Psoas muscle (tissue), 8 donors: ENCODE measurements around the gene LMF1. TPM values are rescaled to one million over a fixed set of nuclear protein-coding genes. Genes with fewer than 3 reads are reported as not detected.

Experiments used
- ATAC-seq, 4 donors: fragments of 200-7000 bp; cut with Tn5 transposase; one replicate each; pipeline ENCODE4 v1.9.1; 2020; ENCODE audit warnings: moderate library complexity in 3 of 4, mild to moderate bottlenecking in 2 of 4
- DNase-seq, 2 donors: peaks; one replicate each; pipeline ENCODE4 v3.0.0-alpha.2; 2020
- H3K27ac ChIP-seq: fragments of 200-600 bp; one replicate; pipeline ENCODE4 v1.8.0; 2022
- H3K27me3 ChIP-seq, 3 donors: fragments of 200-600 bp in 1 of 3; one replicate each; pipeline versions ENCODE4 v1.6.1 to v1.8.0; 2013 to 2022; ENCODE audit warnings: low read length in 2 of 3, mild to moderate bottlenecking in 2 of 3, moderate library complexity in 1 of 3; ENCODE audit not compliant: insufficient read depth in 3 of 3
- H3K36me3 ChIP-seq, 2 donors: fragments of 200-600 bp in 1 of 2; one replicate each; pipeline versions ENCODE4 v1.6.1 to v1.8.0; 2013 to 2022; ENCODE audit warnings: low read depth in 1 of 2, mild to moderate bottlenecking in 1 of 2, moderate library complexity in 1 of 2; ENCODE audit not compliant: insufficient read depth in 1 of 2
- H3K4me1 ChIP-seq: fragments of 200-600 bp; one replicate; pipeline ENCODE4 v1.8.0; 2022
- H3K4me3 ChIP-seq: fragments of 200-600 bp; one replicate; pipeline ENCODE4 v1.8.0; 2022; ENCODE audit warnings: mild to moderate bottlenecking
- H3K9me3 ChIP-seq: fragments of 200-600 bp; one replicate; pipeline ENCODE4 v1.8.0; 2022
- WGBS, 3 donors: extraction: QIAGEN DNeasy Blood & Tissue Kit; methylation state at CpG; one replicate each; pipeline versions ENCODE4 v1.1.6 to v1.1.7; 2013; 5-methylcytosine and 5-hydroxymethylcytosine counted together
- intact Hi-C, 2 donors: fragments of 100-400 bp; cut with DNase I; formaldehyde crosslinking; loops; one replicate each; pipeline versions ENCODE4 v1.11.0 to v1.14.2; 2022
- polyA plus RNA-seq, 3 donors: library from polyadenylated mRNA; stranded (reverse); fragments of 200-250 nt; gene quantifications; one replicate each; pipeline ENCODE4 v1.2.3, GENCODE V29; 2013
- total RNA-seq, 4 donors: library from RNA; stranded (reverse); fragmentation: NEBNext Ultra II Directional in 2 of 4; extraction: Animal tissue kit (Norgen Biotek cat#: 25700) in 2 of 4; gene quantifications; one replicate each; pipeline versions ENCODE4 v1.2.1 to v1.2.4, GENCODE V29; 2021 to 2023
- TF ChIP-seq, protein P1 (sequence below): fragments of 200-600 bp; IDR thresholded peaks from one replicate; pipeline ENCODE4 v1.8.0; 2022; ENCODE audit warnings: antibody characterized with exemption
- donor health status: healthy with polysubstance abuse.
- donor health status: DM: no; HTN: no; CAD: no; lungs with moderate emphysema.
- donor health status: Bipolar disorder and iron deficiency.
- donor health status: healthy.
- donor health status: DM: yes; HTN: yes; CAD: no.
- donor health status: DM: no; HTN: no; CAD: no.
- donor health status: DM: no; HTN: no; CAD: no.
- donor health status: DM: yes; HTN: yes; CAD: no.

Gene LMF1
- total and polyA plus RNA-seq, 7 donors = 1.9 to 9.0 (median 4.0) TPM

DNA sequence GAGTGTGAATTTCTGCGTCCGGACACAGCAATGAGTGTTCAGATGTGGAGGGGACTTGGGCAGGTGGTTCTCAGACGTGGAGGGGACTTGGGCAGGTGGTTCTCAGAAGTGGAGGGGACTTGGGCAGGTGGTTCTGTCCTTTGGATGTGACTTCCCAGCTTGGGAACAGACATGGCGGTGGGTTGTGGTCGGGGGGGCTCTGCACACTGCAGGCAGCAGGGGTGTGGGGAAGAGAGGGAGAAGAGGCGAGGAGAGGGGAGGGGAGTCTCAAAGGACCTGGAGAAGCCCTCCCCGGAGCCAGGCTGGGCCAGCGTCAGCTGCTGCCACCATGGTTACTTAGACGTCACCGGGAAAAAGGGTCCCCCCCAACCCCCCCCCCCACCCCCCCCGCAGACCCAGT lies 20.6 kb upstream of the LMF1 start:
- Histone ChIP-seq H3K27ac (no peak overlapping the region), H3K4me3 (no peak overlapping the region), H3K36me3 (no peaks in the 10 kb centered on the region), H3K27me3 (peaks cover 0 to 70% (median 29%) of the 10 kb centered on the region in 3 donors), H3K4me1 (no peaks in the 10 kb centered on the region), H3K9me3 (no peaks in the 10 kb centered on the region)
- TF ChIP-seq, protein P1, sequence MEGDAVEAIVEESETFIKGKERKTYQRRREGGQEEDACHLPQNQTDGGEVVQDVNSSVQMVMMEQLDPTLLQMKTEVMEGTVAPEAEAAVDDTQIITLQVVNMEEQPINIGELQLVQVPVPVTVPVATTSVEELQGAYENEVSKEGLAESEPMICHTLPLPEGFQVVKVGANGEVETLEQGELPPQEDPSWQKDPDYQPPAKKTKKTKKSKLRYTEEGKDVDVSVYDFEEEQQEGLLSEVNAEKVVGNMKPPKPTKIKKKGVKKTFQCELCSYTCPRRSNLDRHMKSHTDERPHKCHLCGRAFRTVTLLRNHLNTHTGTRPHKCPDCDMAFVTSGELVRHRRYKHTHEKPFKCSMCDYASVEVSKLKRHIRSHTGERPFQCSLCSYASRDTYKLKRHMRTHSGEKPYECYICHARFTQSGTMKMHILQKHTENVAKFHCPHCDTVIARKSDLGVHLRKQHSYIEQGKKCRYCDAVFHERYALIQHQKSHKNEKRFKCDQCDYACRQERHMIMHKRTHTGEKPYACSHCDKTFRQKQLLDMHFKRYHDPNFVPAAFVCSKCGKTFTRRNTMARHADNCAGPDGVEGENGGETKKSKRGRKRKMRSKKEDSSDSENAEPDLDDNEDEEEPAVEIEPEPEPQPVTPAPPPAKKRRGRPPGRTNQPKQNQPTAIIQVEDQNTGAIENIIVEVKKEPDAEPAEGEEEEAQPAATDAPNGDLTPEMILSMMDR = no peak
- WGBS, 3 donors = 46 to 62% (median 53%) methylated on average over 6 to 11 of the region's 11 CpGs
- intact Hi-C loops = no loop called here
- no peak for DNase-seq
- ATAC-seq = no peak

DNA sequence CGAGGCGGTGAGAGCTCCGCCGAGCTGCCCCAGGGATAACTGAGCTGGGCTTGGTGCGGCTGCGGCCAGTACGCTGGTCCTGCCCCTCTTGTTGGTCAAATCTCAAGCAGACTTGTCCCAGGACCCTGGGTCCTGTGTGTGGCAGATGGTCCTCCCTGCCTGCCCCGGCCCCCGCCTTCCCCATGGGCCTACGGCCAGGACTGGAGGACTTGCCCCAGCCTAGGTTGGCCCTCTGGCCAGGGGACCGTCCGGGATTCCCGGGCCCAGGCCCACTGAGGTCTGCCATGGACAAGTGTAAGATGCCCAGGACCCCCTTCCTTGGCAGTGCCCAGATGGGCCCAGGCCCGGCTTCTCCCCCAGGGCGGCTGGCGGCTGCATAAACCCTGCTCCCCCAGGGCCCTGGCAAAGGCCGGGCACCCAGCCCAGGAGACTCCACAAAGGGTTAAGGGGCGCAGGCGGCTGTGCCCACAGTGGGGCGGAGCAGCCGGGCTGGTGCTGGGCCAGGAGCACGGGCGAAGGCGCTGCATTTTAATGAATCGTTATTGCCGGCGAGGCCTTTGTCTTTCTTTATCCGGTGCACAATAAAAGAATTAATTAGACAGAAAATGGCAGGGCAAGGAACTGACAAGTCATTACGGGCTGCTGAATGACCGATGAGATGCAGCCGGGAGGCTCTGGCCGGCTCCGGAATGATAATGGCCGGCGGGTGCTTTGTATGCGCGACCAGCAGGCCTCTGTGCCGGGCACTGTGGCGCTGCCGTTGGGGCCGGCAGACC lies 19.9 kb upstream of the LMF1 start:
- H3K4me1 ChIP-seq = no peaks in the 10 kb centered on the region
- DNase-seq = no peak
- H3K9me3 ChIP-seq = no peaks in the 10 kb centered on the region
- H3K4me3 ChIP-seq = peak overlapping the region; percentile 11
- no peaks in the 10 kb centered on the region for H3K36me3 ChIP-seq
- intact Hi-C loops = no loop called here
- TF ChIP-seq, protein P1 = no peak
- WGBS, 3 donors = 35 to 40% (median 36%) methylated on average over 41 of the region's 41 CpGs
- peaks cover 0 to 72% (median 29%) of the 10 kb centered on the region in 3 donors for H3K27me3 ChIP-seq
- no peak for ATAC-seq
- H3K27ac ChIP-seq = no peak overlapping the region

DNA sequence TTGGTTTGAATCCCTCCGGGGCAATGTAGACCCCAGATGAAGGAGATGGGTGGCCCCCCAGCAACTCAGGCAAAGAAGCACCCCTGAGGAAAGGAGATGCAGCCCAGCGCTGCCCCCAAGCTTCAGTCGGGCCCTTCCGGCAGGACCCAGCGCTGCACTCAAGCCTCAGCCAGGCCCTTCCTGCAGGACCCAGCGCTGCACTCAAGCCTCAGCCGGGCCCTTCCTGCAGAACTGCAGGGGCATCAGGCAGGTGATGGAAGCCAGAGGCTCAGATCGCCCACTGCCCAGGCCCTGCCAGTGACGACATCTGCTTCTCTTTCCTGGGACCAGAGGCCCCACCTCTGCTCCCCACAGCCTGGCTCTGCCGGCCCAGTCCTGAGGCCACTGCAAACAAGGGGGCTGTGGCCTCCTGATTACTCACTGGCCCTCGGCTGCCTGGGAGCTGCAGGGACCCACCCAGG lies 18.6 kb upstream of the LMF1 start:
- no peaks in the 10 kb centered on the region for H3K9me3 ChIP-seq
- no peaks in the 10 kb centered on the region for H3K4me1 ChIP-seq
- intact Hi-C loops = no loop called here
- 75 to 79% (median 77%) methylated on average over 9 to 11 of the region's 11 CpGs for WGBS, 3 donors
- H3K4me3 ChIP-seq = no peak overlapping the region
- TF ChIP-seq, protein P1 = no peak
- H3K27me3 ChIP-seq = peaks cover 0 to 71% (median 27%) of the 10 kb centered on the region in 3 donors
- H3K27ac ChIP-seq = no peak overlapping the region
- DNase-seq = no peak
- ATAC-seq = no peak
- H3K36me3 ChIP-seq = no peaks in the 10 kb centered on the region

DNA sequence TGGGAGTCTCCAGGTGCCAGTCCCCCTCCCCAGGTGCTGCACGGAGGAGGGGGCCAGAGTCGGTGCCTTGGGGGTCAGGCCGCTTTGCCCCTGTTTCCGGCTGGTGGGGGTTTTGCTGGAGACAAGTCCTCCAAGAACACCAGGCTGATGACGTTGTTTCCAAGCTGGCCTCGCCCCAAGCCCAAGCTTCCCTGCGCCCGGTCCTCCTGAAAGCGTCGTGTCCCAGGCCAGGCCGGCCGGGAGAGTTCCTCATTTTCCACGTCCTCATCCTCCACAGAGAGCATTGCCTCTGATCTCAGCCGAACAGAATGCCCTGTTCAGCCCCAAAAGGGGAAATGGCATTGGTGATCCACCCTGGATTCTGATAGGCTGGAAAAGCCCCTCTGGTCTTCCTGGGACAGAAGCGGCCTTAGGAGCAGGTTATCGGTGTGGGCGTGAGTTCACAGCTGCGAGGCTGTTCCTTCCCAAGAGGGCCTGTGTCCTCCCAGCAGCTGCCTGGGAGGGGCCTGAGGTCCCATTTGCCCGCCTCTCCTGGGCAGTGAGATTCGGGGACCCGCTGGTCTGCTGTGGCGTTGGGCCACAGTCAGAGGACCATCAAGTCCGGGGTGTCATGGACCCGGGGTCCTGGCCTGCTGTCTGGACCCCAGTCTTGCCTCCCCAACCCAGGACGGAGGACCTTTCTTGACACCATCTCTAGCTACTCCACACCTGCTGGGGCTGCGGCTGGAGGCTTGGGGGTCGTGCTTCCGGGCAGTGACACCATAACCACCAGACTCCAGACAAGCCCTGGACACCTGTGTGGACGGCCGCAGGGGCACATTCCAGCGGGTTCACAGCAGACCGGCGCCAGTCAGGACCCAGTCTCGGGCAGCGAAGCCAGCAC lies 17.9 kb upstream of the LMF1 start:
- DNase-seq (no peak), ATAC-seq (no peak)
- Histone ChIP-seq H3K36me3 (no peaks in the 10 kb centered on the region), H3K27me3 (peaks cover 0 to 77% (median 29%) of the 10 kb centered on the region in 3 donors), H3K4me1 (no peaks in the 10 kb centered on the region), H3K4me3 (no peak overlapping the region), H3K27ac (no peak overlapping the region), H3K9me3 (no peaks in the 10 kb centered on the region)
- TF ChIP-seq, protein P1 = no peak
- 43 to 60% (median 46%) methylated on average over 34 to 35 of the region's 35 CpGs for WGBS, 3 donors
- intact Hi-C loops = no loop called here
